ENCODE data around the gene ANKLE1.

DNA sequence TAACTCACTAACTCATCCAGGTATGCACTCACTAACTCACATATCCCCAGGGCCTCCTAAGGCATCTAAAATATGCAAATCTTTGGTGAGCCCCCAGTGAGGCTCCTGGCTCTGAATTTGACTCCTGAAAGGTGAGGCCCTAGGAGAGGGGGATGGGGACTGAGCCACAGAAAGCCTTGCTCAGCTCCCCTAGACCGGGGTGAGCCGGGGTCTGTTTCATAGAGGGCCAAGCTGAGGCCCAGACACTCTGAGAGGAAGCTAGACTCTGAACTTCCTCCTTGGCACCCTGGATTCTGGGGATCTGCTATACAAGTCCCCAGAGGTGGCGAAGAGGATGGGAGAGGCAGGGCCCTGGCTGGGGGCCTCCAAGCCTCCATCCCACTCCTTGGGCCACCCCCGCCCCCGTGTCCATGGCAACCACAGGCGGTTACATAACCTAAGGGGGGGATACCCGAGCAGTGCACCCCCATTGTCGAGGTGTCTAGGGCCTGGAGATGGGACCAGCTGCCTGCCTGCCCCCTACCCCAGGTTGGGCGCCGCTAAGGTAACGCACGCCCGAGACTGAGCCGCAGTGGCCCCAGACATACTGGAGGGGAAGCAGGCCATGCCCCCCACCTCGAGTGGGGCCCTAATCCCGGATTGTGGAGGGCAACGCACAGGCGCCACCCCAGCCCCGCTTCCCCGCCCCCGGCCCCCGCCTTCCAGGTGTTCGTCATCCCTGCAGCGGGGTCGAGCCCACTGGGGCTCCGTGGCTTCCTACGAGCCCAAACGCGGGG is 20.9 kb downstream of the ANKLE1 start:
- TF ChIP-seq, protein P1, sequence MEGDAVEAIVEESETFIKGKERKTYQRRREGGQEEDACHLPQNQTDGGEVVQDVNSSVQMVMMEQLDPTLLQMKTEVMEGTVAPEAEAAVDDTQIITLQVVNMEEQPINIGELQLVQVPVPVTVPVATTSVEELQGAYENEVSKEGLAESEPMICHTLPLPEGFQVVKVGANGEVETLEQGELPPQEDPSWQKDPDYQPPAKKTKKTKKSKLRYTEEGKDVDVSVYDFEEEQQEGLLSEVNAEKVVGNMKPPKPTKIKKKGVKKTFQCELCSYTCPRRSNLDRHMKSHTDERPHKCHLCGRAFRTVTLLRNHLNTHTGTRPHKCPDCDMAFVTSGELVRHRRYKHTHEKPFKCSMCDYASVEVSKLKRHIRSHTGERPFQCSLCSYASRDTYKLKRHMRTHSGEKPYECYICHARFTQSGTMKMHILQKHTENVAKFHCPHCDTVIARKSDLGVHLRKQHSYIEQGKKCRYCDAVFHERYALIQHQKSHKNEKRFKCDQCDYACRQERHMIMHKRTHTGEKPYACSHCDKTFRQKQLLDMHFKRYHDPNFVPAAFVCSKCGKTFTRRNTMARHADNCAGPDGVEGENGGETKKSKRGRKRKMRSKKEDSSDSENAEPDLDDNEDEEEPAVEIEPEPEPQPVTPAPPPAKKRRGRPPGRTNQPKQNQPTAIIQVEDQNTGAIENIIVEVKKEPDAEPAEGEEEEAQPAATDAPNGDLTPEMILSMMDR (conservative IDR thresholded peaks at IDR 0.05 in 1 of 2, IDR thresholded peaks at IDR 0.05 in 1 of 2; ENCODE audit: extremely low read depth in 1 of 2, insufficient read depth in 1 of 2, low read depth in 1 of 2, low read length in 2 of 2): no peak
- TF ChIP-seq EZH2 (IDR thresholded peaks at IDR 0.05; ENCODE audit: borderline replicate concordance, low read length): no peak

Data from mammary epithelial cell (primary cell).